Ovary (tissue), 3 donors: ENCODE data around the gene SPIN1.

Experiments
- CTCF ChIP-seq, 3 donors: fragments of 450-650 bp in 2 of 3; fragments of 200-600 bp in 1 of 3; IDR thresholded peaks; one replicate each; pipeline versions ENCODE4 v1.5.1 to v1.8.0; 2016 to 2022; ENCODE audit warnings: antibody characterized with exemption in 3 of 3, mild to moderate bottlenecking in 1 of 3
- EP300 ChIP-seq: sonication (generic); formaldehyde crosslinking; IDR thresholded peaks from one replicate; pipeline ENCODE4 v1.6.1; 2017; ENCODE audit warnings: antibody characterized with exemption
- donor health status: DM: no; HTN: no; CAD: no.

GRCh38 chr9:88387552-88388202 lies 567 bp upstream of the SPIN1 start:
- no peak for TF ChIP-seq CTCF (IDR thresholded peaks at IDR 0.05)
- TF ChIP-seq EP300, result no peak
